SK-N-SH treated with all-trans-retinoic acid at 6 μM for 48 hours (cell line): ENCODE measurements around the gene DBP.
"Not testable (repeated sequence)": the region's sequence is repeated elsewhere in the genome, so short reads cannot be mapped to it uniquely, and the experiment has no call there.

ENCODE experiments used
- ATAC-seq: fragments of 200-7000 bp; cut with Tn5 transposase; 3 replicates; pipeline ENCODE4 v1.9.1; 2020; ENCODE audit warnings: mild to moderate bottlenecking, moderate library complexity
- ARNTL ChIP-seq: fragments of 450-650 bp; formaldehyde crosslinking; IDR thresholded peaks from 2 replicates; pipeline ENCODE4 v1.5.0; 2020; ENCODE audit warnings: low read depth, mild to moderate bottlenecking, moderate library complexity, borderline replicate concordance
- CSDC2 ChIP-seq: fragments of 250-450 bp; sonication (Bioruptor Pico); IDR thresholded peaks from 2 replicates; pipeline ENCODE4 v1.5.0; 2020; ENCODE audit warnings: mild to moderate bottlenecking, moderate library complexity
- ESRRG ChIP-seq: fragments of 250-450 bp; sonication (Bioruptor Pico); IDR thresholded peaks from 2 replicates; pipeline ENCODE4 v1.6.1; 2021; ENCODE audit warnings: mild to moderate bottlenecking
- GLIS3 ChIP-seq: fragments of 250-450 bp; sonication (Bioruptor Pico); IDR thresholded peaks from 2 replicates; pipeline ENCODE4 v1.5.0; 2020; ENCODE audit warnings: mild to moderate bottlenecking, moderate library complexity
- ISL1 ChIP-seq: fragments of 250-450 bp; sonication (Bioruptor Pico); IDR thresholded peaks from 2 replicates; pipeline ENCODE4 v2.1.2; 2022; ENCODE audit warnings: mild to moderate bottlenecking, moderate library complexity
- OSR1 ChIP-seq: fragments of 250-450 bp; sonication (Bioruptor Pico); IDR thresholded peaks from 2 replicates; pipeline ENCODE4 v1.8.0; 2022; ENCODE audit warnings: moderate library complexity, mild to moderate bottlenecking, inconsistent platforms
- POU6F1 ChIP-seq: fragments of 250-450 bp; sonication (Bioruptor Pico); IDR thresholded peaks from 2 replicates; pipeline ENCODE4 v1.8.0; 2021; ENCODE audit warnings: low read depth, mild to moderate bottlenecking, moderate library complexity, borderline replicate concordance
- PPARA ChIP-seq: fragments of 250-450 bp; sonication (Bioruptor Pico); IDR thresholded peaks from 2 replicates; pipeline ENCODE4 v1.5.0; 2020; ENCODE audit warnings: mild to moderate bottlenecking, borderline replicate concordance
- RARB ChIP-seq: fragments of 250-450 bp; sonication (Bioruptor Pico); IDR thresholded peaks from 2 replicates; pipeline ENCODE4 v1.8.0; 2021; ENCODE audit warnings: mild to moderate bottlenecking, moderate library complexity
- SNAI2 ChIP-seq: fragments of 250-450 bp; sonication (Bioruptor Pico); IDR thresholded peaks from 2 replicates; pipeline ENCODE4 v1.5.0; 2020; ENCODE audit warnings: mild to moderate bottlenecking, moderate library complexity
- TCF4 ChIP-seq: fragments of 250-450 bp; sonication (Bioruptor Pico); IDR thresholded peaks from 2 replicates; pipeline ENCODE4 v1.8.0; 2021; ENCODE audit warnings: mild to moderate bottlenecking, moderate library complexity, borderline replicate concordance
- ZC3H10 ChIP-seq: fragments of 250-450 bp; sonication (Bioruptor Pico); IDR thresholded peaks from 2 replicates; pipeline ENCODE4 v1.5.1; 2021; ENCODE audit warnings: mild to moderate bottlenecking, moderate library complexity
- ZFP3 ChIP-seq: fragments of 250-450 bp; sonication (Bioruptor Pico); IDR thresholded peaks from 2 replicates; pipeline ENCODE4 v1.5.0; 2020; ENCODE audit warnings: mild to moderate bottlenecking, moderate library complexity
- ZFP30 ChIP-seq: fragments of 450-650 bp; formaldehyde crosslinking; IDR thresholded peaks from 2 replicates; pipeline ENCODE4 v1.5.0; 2022; ENCODE audit warnings: mild to moderate bottlenecking, moderate library complexity
- ZNF565 ChIP-seq: fragments of 450-650 bp; formaldehyde crosslinking; conservative IDR thresholded peaks from 2 replicates; pipeline ENCODE4 v1.5.0; 2020; ENCODE audit warnings: low read depth, mild to moderate bottlenecking, moderate library complexity
- ZNF70 ChIP-seq: fragments of 450-650 bp; formaldehyde crosslinking; IDR thresholded peaks from 2 replicates; pipeline ENCODE4 v1.5.0; 2020; ENCODE audit warnings: mild to moderate bottlenecking, moderate library complexity
- ZNF8 ChIP-seq: fragments of 450-650 bp; formaldehyde crosslinking; IDR thresholded peaks from 2 replicates; pipeline ENCODE4 v1.5.0; 2020; ENCODE audit warnings: mild to moderate bottlenecking, moderate library complexity
- TF ChIP-seq, protein P1 (sequence below): fragments of 250-450 bp; sonication (Bioruptor Pico); IDR thresholded peaks from 2 replicates; pipeline ENCODE4 v1.8.0; 2020; ENCODE audit warnings: mild to moderate bottlenecking, moderate library complexity, borderline replicate concordance
- TF ChIP-seq, protein P2 (sequence below): fragments of 250-450 bp; sonication (Bioruptor Pico); IDR thresholded peaks from 2 replicates; pipeline ENCODE4 v1.5.1; 2020; ENCODE audit warnings: low read depth, mild to moderate bottlenecking, moderate library complexity
- TF ChIP-seq, protein P3 (sequence below): fragments of 250-450 bp; sonication (Bioruptor Pico); IDR thresholded peaks from 2 replicates; pipeline ENCODE4 v1.5.0; 2020; ENCODE audit warnings: mild to moderate bottlenecking, moderate library complexity

Gene DBP

DNA sequence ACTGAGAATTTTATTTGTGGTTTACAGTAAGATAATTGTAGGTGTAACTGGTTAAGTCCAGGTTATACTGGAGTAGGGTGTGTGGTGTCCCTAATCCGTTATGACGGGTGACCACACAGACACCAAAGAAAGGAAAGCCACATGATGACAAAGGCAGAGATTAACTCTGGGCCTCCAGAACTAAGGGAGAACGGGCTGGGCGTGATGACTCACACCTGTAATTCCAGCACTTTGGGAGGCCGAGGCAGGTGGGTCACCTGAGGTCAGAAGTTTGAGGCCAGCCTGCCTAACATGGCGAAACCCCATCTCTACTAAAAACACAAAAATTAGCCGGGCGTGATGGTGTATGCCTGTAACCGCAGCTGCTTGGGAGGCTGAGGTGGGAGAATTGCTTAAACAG, 48.4 kb upstream of the DBP start:
- TF ChIP-seq GLIS3 (CRISPR knock-in tag), result no peak
- TF ChIP-seq, protein P1, sequence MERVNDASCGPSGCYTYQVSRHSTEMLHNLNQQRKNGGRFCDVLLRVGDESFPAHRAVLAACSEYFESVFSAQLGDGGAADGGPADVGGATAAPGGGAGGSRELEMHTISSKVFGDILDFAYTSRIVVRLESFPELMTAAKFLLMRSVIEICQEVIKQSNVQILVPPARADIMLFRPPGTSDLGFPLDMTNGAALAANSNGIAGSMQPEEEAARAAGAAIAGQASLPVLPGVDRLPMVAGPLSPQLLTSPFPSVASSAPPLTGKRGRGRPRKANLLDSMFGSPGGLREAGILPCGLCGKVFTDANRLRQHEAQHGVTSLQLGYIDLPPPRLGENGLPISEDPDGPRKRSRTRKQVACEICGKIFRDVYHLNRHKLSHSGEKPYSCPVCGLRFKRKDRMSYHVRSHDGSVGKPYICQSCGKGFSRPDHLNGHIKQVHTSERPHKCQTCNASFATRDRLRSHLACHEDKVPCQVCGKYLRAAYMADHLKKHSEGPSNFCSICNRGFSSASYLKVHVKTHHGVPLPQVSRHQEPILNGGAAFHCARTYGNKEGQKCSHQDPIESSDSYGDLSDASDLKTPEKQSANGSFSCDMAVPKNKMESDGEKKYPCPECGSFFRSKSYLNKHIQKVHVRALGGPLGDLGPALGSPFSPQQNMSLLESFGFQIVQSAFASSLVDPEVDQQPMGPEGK, result no peak
- TF ChIP-seq SNAI2 (CRISPR knock-in tag), result no peak
- TF ChIP-seq, protein P2, sequence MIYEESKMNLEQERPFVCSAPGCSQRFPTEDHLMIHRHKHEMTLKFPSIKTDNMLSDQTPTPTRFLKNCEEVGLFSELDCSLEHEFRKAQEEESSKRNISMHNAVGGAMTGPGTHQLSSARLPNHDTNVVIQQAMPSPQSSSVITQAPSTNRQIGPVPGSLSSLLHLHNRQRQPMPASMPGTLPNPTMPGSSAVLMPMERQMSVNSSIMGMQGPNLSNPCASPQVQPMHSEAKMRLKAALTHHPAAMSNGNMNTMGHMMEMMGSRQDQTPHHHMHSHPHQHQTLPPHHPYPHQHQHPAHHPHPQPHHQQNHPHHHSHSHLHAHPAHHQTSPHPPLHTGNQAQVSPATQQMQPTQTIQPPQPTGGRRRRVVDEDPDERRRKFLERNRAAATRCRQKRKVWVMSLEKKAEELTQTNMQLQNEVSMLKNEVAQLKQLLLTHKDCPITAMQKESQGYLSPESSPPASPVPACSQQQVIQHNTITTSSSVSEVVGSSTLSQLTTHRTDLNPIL, result no peak
- TF ChIP-seq ZNF565 (CRISPR knock-in tag), result no peak
- no peak for TF ChIP-seq ZC3H10 (CRISPR knock-in tag)
- TF ChIP-seq ZFP30, result no peak
- no peak for TF ChIP-seq ZFP3
- TF ChIP-seq CSDC2 (CRISPR knock-in tag), result no peak
- TF ChIP-seq ESRRG (CRISPR knock-in tag), result no peak
- no peak for TF ChIP-seq PPARA
- no peak for TF ChIP-seq ZNF70 (CRISPR knock-in tag)
- no peak for TF ChIP-seq ARNTL (CRISPR knock-in tag)
- TF ChIP-seq OSR1 (CRISPR knock-in tag), result no peak
- no peak for ATAC-seq

DNA sequence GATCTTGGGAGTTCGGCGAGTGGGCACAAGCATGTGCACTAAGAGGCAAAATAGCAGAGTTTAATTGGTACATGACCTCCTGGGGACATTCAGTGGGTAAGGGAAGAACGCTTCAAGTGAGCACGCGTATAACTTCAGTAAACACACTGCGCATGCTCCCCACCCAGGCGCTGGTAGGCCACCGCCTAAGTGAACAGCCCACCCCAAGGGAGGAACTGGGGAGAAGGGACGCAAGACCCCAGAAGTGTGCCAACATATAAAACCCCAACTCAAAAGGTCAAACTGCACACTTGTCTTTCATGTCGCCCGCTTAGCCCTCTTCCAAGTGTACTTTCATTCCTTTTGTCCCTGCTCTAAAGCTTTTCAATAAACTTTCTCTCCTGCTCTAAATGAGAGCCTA, 46.2 kb upstream of the DBP start:
- ATAC-seq, result no peak
- no peak for TF ChIP-seq OSR1 (CRISPR knock-in tag)
- TF ChIP-seq ZFP30, result no peak
- TF ChIP-seq PPARA, result no peak
- TF ChIP-seq, all 23 proteins: peak for 0

DNA sequence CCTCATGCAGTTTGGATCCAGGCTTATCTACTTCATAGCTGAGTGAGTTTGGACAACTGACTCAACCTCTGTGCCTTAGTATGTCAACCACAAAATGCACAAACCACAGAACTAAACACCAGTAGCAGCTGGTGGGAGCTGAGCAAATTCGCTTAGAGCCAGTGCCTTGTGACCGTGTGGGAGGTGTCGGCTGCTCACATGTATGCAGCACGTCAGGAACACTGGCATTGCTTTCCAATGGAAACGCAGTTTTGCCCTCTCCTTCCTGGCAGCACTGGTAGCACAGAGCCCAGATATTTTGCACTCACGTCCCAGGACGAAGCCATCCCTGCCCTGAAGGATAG, 43.9 kb upstream of the DBP start:
- no peak for ATAC-seq
- TF ChIP-seq, protein P3, sequence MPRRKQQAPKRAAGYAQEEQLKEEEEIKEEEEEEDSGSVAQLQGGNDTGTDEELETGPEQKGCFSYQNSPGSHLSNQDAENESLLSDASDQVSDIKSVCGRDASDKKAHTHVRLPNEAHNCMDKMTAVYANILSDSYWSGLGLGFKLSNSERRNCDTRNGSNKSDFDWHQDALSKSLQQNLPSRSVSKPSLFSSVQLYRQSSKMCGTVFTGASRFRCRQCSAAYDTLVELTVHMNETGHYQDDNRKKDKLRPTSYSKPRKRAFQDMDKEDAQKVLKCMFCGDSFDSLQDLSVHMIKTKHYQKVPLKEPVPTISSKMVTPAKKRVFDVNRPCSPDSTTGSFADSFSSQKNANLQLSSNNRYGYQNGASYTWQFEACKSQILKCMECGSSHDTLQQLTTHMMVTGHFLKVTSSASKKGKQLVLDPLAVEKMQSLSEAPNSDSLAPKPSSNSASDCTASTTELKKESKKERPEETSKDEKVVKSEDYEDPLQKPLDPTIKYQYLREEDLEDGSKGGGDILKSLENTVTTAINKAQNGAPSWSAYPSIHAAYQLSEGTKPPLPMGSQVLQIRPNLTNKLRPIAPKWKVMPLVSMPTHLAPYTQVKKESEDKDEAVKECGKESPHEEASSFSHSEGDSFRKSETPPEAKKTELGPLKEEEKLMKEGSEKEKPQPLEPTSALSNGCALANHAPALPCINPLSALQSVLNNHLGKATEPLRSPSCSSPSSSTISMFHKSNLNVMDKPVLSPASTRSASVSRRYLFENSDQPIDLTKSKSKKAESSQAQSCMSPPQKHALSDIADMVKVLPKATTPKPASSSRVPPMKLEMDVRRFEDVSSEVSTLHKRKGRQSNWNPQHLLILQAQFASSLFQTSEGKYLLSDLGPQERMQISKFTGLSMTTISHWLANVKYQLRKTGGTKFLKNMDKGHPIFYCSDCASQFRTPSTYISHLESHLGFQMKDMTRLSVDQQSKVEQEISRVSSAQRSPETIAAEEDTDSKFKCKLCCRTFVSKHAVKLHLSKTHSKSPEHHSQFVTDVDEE (CRISPR knock-in tag), result no peak
- no peak for TF ChIP-seq TCF4 (CRISPR knock-in tag)
- TF ChIP-seq RARB (CRISPR knock-in tag), result no peak
- TF ChIP-seq OSR1 (CRISPR knock-in tag), result no peak
- no peak for TF ChIP-seq POU6F1 (CRISPR knock-in tag)
- TF ChIP-seq ESRRG (CRISPR knock-in tag), result no peak
- no peak for TF ChIP-seq ZNF8 (CRISPR knock-in tag)
- no peak for TF ChIP-seq ISL1 (CRISPR knock-in tag)

GRCh38 chr19:48680436-48681126, 43.4 kb upstream of the DBP start:
- ATAC-seq, result no peak
- no peak for TF ChIP-seq ARNTL (CRISPR knock-in tag)
- no peak for TF ChIP-seq ZFP30
- no peak for TF ChIP-seq SNAI2 (CRISPR knock-in tag)
- TF ChIP-seq ESRRG (CRISPR knock-in tag), result no peak

GRCh38 chr19:48680006-48680405, 42.8 kb upstream of the DBP start:
- ATAC-seq, result not testable (repeated sequence)
